HCT116 (cell line): Measurements from ENCODE around the gene MALL. TPM values are rescaled to one million over a fixed set of nuclear protein-coding genes. Genes with fewer than 3 reads are reported as not detected.

ENCODE experiments used
- ATAC-seq: fragments of 200-7000 bp; cut with Tn5 transposase; 2 replicates; pipeline ENCODE4 v1.9.1; 2020; ENCODE audit warnings: mild to moderate bottlenecking, moderate library complexity
- BruUV-seq: library from RNA; stranded (reverse); fragments of 400-500 nt; replicated peaks from 2 replicates; lab custom pipeline; 2021; lab: Mats Ljungman, UMichigan
- CTCF ChIA-PET: fragments of 300-600 bp; sonication (Branson Sonifier 250); formaldehyde crosslinking; loops from one replicate; lab custom pipeline; 2021; ENCODE audit warnings: antibody characterized with exemption; lab: Charles Lee
- POLR2A ChIA-PET: fragments of 300-600, 350-600 bp; sonication (Branson Sonifier 250); formaldehyde crosslinking; loops from one replicate; lab custom pipeline; 2021; ENCODE audit warnings: antibody characterized with exemption; lab: Charles Lee
- RAD21 ChIA-PET, 2 experiments: fragments of 300-600 bp; sonication (Branson Sonifier 250); formaldehyde crosslinking; loops; one replicate each; lab custom pipeline; 2023; ENCODE audit warnings: low total read pairs in 2 of 2; ENCODE audit not compliant: uncharacterized antibody in 2 of 2, unreplicated experiment in 2 of 2, low non-redundant PET in 1 of 2; lab: Charles Lee
- DNase-seq: peaks from one replicate; pipeline ENCODE4 v3.0.0-alpha.2; 2010; ENCODE audit warnings: low read depth, low spot score
- H2AFZ ChIP-seq: fragments of 200-600 bp; shearing (Covaris generic), sonication (generic); 2 replicates; pipeline ENCODE4 v1.6.1; 2017; ENCODE audit warnings: low read depth, mixed run types, mixed read lengths, antibody characterized with exemption, low read length; ENCODE audit not compliant: poor library complexity, severe bottlenecking
- H3K27ac ChIP-seq: 2 replicates; pipeline ENCODE4 v1.5.1; 2012; ENCODE audit warnings: low read depth, low read length
- H3K27me3 ChIP-seq: fragments of 200-600 bp; sonication (generic); 2 replicates; pipeline ENCODE4 v1.6.1; 2016; ENCODE audit warnings: mixed run types, low read length, mixed read lengths; ENCODE audit not compliant: insufficient read depth
- H3K36me3 ChIP-seq, 2 experiments: fragments of 200-500 bp in 1 of 2; fragments of 200-600 bp in 1 of 2; sonication (Bioruptor generic) in 1 of 2; sonication (generic) in 1 of 2; 2 replicates each; pipeline versions ENCODE4 v1.5.1 to v1.6.1; 2014 to 2016; ENCODE audit warnings: low read length in 2 of 2, inconsistent platforms in 1 of 2, mixed read lengths in 1 of 2, mixed run types in 1 of 2; ENCODE audit not compliant: insufficient read depth in 2 of 2, control insufficient read depth in 1 of 2
- H3K4me1 ChIP-seq, 2 experiments: fragments of 200-600 bp in 1 of 2; sonication (generic) in 1 of 2; 2 replicates each; pipeline versions ENCODE4 v1.5.1 to v1.6.1; 2012 to 2017; ENCODE audit warnings: low read length in 2 of 2, inconsistent platforms in 1 of 2, mild to moderate bottlenecking in 1 of 2, mixed read lengths in 1 of 2, mixed run types in 1 of 2, moderate library complexity in 1 of 2; ENCODE audit not compliant: insufficient read depth in 2 of 2, control insufficient read depth in 1 of 2
- H3K4me2 ChIP-seq: fragments of 200-600 bp; sonication (generic); 2 replicates; pipeline ENCODE4 v1.6.1; 2017; ENCODE audit warnings: mixed run types, low read length, mixed read lengths
- H3K4me3 ChIP-seq, 2 experiments: fragments of 200-600 bp in 1 of 2; sonication (generic) in 1 of 2; replicated peaks in 1 of 2; 2 replicates each; pipeline ENCODE4 v1.5.1; 2011 to 2016; ENCODE audit warnings: low read length in 2 of 2, control low read depth in 1 of 2, low read depth in 1 of 2, mild to moderate bottlenecking in 1 of 2, mixed read lengths in 1 of 2, mixed run types in 1 of 2
- H3K79me2 ChIP-seq: fragments of 200-600 bp; sonication (generic); 2 replicates; pipeline ENCODE4 v1.6.1; 2017; ENCODE audit warnings: mild to moderate bottlenecking, mixed run types, low read length, moderate library complexity, mixed read lengths; ENCODE audit not compliant: insufficient read depth
- H3K9ac ChIP-seq: fragments of 200-600 bp; sonication (generic); 2 replicates; pipeline ENCODE4 v1.6.1; 2016; ENCODE audit warnings: low read length, mixed read lengths
- H3K9me2 ChIP-seq: fragments of 200-600 bp; sonication (generic), shearing (Covaris generic); 2 replicates; pipeline ENCODE4 v1.6.1; 2017; ENCODE audit warnings: mixed run types, mild to moderate bottlenecking, moderate library complexity; ENCODE audit not compliant: insufficient read depth
- H3K9me3 ChIP-seq, 2 experiments: fragments of 200-500 bp in 1 of 2; fragments of 200-600 bp in 1 of 2; sonication (Bioruptor generic) in 1 of 2; sonication (generic) in 1 of 2; 2 replicates each; pipeline ENCODE4 v1.6.1; 2014 to 2017; ENCODE audit warnings: low read length in 2 of 2, mixed read lengths in 2 of 2, inconsistent platforms in 1 of 2, low read depth in 1 of 2, mild to moderate bottlenecking in 1 of 2, mixed run types in 1 of 2, moderate library complexity in 1 of 2; ENCODE audit not compliant: control insufficient read depth in 1 of 2, insufficient read depth in 1 of 2
- H4K20me1 ChIP-seq: fragments of 200-600 bp; sonication (generic), shearing (Covaris generic); 2 replicates; pipeline ENCODE4 v1.6.1; 2017; ENCODE audit warnings: mixed run types, mild to moderate bottlenecking, moderate library complexity; ENCODE audit not compliant: insufficient read depth
- FOSL1 ChIP-seq: IDR thresholded peaks from 2 replicates; pipeline ENCODE4 v1.6.1; 2012; ENCODE audit warnings: low read depth
- JUND ChIP-seq: IDR thresholded peaks from 2 replicates; pipeline ENCODE4 v1.6.1; 2012
- MAX ChIP-seq: IDR thresholded peaks from 2 replicates; pipeline ENCODE4 v1.6.1; 2012
- POLR2AphosphoS5 ChIP-seq: IDR thresholded peaks from 2 replicates; pipeline ENCODE4 v1.6.1; 2011; ENCODE audit warnings: mild to moderate bottlenecking, low read depth, low read length, moderate library complexity
- TCF7L2 ChIP-seq: IDR thresholded peaks from 2 replicates; pipeline ENCODE4 v1.7.0; 2011; ENCODE audit warnings: borderline replicate concordance, inconsistent platforms; ENCODE audit not compliant: insufficient read depth, insufficient read length; ENCODE audit errors: extremely low read depth
- YY1 ChIP-seq: IDR thresholded peaks from 2 replicates; pipeline ENCODE4 v1.6.1; 2011; ENCODE audit warnings: low read length, low read depth, moderate library complexity, mild to moderate bottlenecking; ENCODE audit not compliant: insufficient replicate concordance; ENCODE audit errors: extremely low read depth
- intact Hi-C: fragments of 100-400 bp; cut with micrococcal nuclease; formaldehyde crosslinking; loops from 2 replicates; pipeline ENCODE4 v1.10.0; 2022
- total RNA-seq: library from RNA; stranded (reverse); gene quantifications from one replicate; pipeline ENCODE4 v1.2.1, GENCODE V29; 2021; ENCODE audit not compliant: unreplicated experiment
- TF ChIP-seq, protein P1 (sequence below): IDR thresholded peaks from 2 replicates; pipeline ENCODE4 v1.6.1; 2011; ENCODE audit warnings: mild to moderate bottlenecking, low read length, moderate library complexity; ENCODE audit not compliant: insufficient replicate concordance; ENCODE audit errors: extremely low read depth

The MALL gene
- total RNA-seq, 1 experiment from 2014 or later = 223 TPM

GRCh38 chr2:110105608-110106467, 9.8 kb downstream of the MALL start:
- Histone ChIP-seq H3K4me1 (peaks cover 94 to 100% of the 10 kb centered on the region in 2 experiments), H3K4me2 (peak overlapping the region; percentile 65), H3K9me3 (no peaks in the 10 kb centered on the region), H3K9ac (peak overlapping the region; percentile 78), H3K4me3 (peak overlapping the region; percentile 4 to 15; a peak in 3 of 4 replicates), H3K27ac (peak overlapping the region; percentile 100), H3K9me2 (no peaks in the 10 kb centered on the region), H3K27me3 (no peaks in the 10 kb centered on the region), H2AFZ (no peak overlapping the region), H3K79me2 (peaks cover 95% of the 10 kb centered on the region), H4K20me1 (no peaks in the 10 kb centered on the region), H3K36me3 (peaks cover 0 to 15% of the 10 kb centered on the region in 2 experiments; a peak in 2 of 4 replicates)
- no TSS peak for BruUV-seq
- TF ChIP-seq FOSL1 = no peak
- no peak for TF ChIP-seq JUND
- TF ChIP-seq POLR2AphosphoS5 = peak; percentile 73
- TF ChIP-seq, protein P1, sequence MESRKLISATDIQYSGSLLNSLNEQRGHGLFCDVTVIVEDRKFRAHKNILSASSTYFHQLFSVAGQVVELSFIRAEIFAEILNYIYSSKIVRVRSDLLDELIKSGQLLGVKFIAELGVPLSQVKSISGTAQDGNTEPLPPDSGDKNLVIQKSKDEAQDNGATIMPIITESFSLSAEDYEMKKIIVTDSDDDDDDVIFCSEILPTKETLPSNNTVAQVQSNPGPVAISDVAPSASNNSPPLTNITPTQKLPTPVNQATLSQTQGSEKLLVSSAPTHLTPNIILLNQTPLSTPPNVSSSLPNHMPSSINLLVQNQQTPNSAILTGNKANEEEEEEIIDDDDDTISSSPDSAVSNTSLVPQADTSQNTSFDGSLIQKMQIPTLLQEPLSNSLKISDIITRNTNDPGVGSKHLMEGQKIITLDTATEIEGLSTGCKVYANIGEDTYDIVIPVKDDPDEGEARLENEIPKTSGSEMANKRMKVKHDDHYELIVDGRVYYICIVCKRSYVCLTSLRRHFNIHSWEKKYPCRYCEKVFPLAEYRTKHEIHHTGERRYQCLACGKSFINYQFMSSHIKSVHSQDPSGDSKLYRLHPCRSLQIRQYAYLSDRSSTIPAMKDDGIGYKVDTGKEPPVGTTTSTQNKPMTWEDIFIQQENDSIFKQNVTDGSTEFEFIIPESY = peak; percentile 51
- no peak for TF ChIP-seq MAX
- TF ChIP-seq TCF7L2 = peak; percentile 96
- peak; percentile 58 for TF ChIP-seq YY1
- POLR2A ChIA-PET = interaction anchor here (0.6 to 2.6 kb wide), 5 partner anchors 10 to 102 kb away, joined by 3 to 37 read pairs (median 3); partner anchors contain the start of gene MALL
- CTCF ChIA-PET = interaction anchor here (1.3 to 2.5 kb wide), 2 partner anchors 10 to 51 kb away, joined by 3 to 41 read pairs; partner anchors contain the start of gene MALL
- intact Hi-C loops = loop anchor here (2.0 kb wide), 1 partner anchor 43 kb away; no protein-coding TSS in a partner anchor
- ATAC-seq (peak; percentile 68), DNase-seq (peak; percentile 97)
- RAD21 ChIA-PET = interaction anchor here in 1 of 2 experiments (1.1 to 1.4 kb wide), 2 partner anchors 9 to 10 kb away, joined by 3 to 4 read pairs; no protein-coding TSS in a partner anchor
